T-helper 17 cell (primary cell): ENCODE measurements around the gene ZBTB9. TPM values are rescaled to one million over a fixed set of nuclear protein-coding genes. Genes with fewer than 3 reads are reported as not detected.
"Not testable (repeated sequence)": the region's sequence is repeated elsewhere in the genome, so short reads cannot be mapped to it uniquely, and the experiment has no call there.

ENCODE experiments used
- ATAC-seq: fragments of 150-1000 bp; cut with Tn5 transposase; 2 replicates; pipeline ENCODE4 v1.10.0; 2021; ENCODE audit warnings: mild to moderate bottlenecking, moderate library complexity
- DNase-seq, 3 donors: peaks; one replicate each; pipeline versions ENCODE4 v3.0.0 to v3.0.0-alpha.2; 2020 to 2021
- H3K9me3 ChIP-seq: one replicate; pipeline ENCODE4 v1.7.0; 2013; ENCODE audit warnings: low read length, mild to moderate bottlenecking; ENCODE audit not compliant: control insufficient read depth, poor library complexity, severe bottlenecking
- H3K27ac Mint-ChIP-seq: one replicate; pipeline ENCODE4 v1.8.0; 2022; ENCODE audit warnings: mild to moderate bottlenecking, moderate library complexity, mixed read lengths
- H3K27me3 Mint-ChIP-seq: one replicate; pipeline ENCODE4 v1.8.0; 2022; ENCODE audit warnings: mixed read lengths
- H3K36me3 Mint-ChIP-seq: one replicate; pipeline ENCODE4 v1.8.0; 2022; ENCODE audit warnings: low read depth, mixed read lengths
- H3K4me1 Mint-ChIP-seq: one replicate; pipeline ENCODE4 v1.8.0; 2022; ENCODE audit warnings: mild to moderate bottlenecking, mixed read lengths
- H3K4me3 Mint-ChIP-seq: one replicate; pipeline ENCODE4 v1.8.0; 2022; ENCODE audit warnings: mild to moderate bottlenecking, moderate library complexity, mixed read lengths
- total RNA-seq, 4 donors: library from RNA in 2 of 4; stranded (reverse) in 2 of 4; gene quantifications; one replicate each; pipeline ENCODE4 v1.2.3 and lab custom pipeline; 2022 to 2026

The ZBTB9 gene
- total RNA-seq, 2 donors from 2014 or later, result 3.9 to 4.4 TPM

- Mint-ChIP-seq H3K27ac (no peak overlapping the region), H3K27me3 (peaks cover 5% of the 10 kb centered on the region), H3K36me3 (no peaks in the 10 kb centered on the region), H3K4me1 (peaks cover 4% of the 10 kb centered on the region), H3K4me3 (no peak overlapping the region)
- no peak for DNase-seq
- H3K9me3 ChIP-seq, result no peaks in the 10 kb centered on the region
- ATAC-seq, result no peak
Measured at GRCh38 chr6:33481192-33481591, 26.8 kb downstream of the ZBTB9 start.

GRCh38 chr6:33482620-33483019, 28.2 kb downstream of the ZBTB9 start:
- peaks cover 10% of the 10 kb centered on the region for H3K27me3 Mint-ChIP-seq
- ATAC-seq, H3K4me1 Mint-ChIP-seq, DNase-seq, H3K4me3 Mint-ChIP-seq, H3K9me3 ChIP-seq, H3K36me3 Mint-ChIP-seq, H3K27ac Mint-ChIP-seq: not testable (repeated sequence)

GRCh38 chr6:33483678-33484077, 29.3 kb downstream of the ZBTB9 start:
- H3K4me1 Mint-ChIP-seq, result peaks cover 2% of the 10 kb centered on the region
- peaks cover 21% of the 10 kb centered on the region for H3K27me3 Mint-ChIP-seq
- peaks cover 3% of the 10 kb centered on the region for H3K36me3 Mint-ChIP-seq
- no peak overlapping the region for H3K4me3 Mint-ChIP-seq
- no peak overlapping the region for H3K27ac Mint-ChIP-seq
- no peak for ATAC-seq
- no peak for DNase-seq
- H3K9me3 ChIP-seq, result no peaks in the 10 kb centered on the region

GRCh38 chr6:33484673-33485262, 30.4 kb downstream of the ZBTB9 start:
- ATAC-seq, H3K9me3 ChIP-seq, H3K4me1 Mint-ChIP-seq, DNase-seq, H3K27ac Mint-ChIP-seq, H3K4me3 Mint-ChIP-seq, H3K36me3 Mint-ChIP-seq: not testable (repeated sequence)
- H3K27me3 Mint-ChIP-seq, result peaks cover 27% of the 10 kb centered on the region

GRCh38 chr6:33485680-33486079, 31.3 kb downstream of the ZBTB9 start:
- not testable (repeated sequence) for ATAC-seq, DNase-seq, H3K4me3 Mint-ChIP-seq, H3K36me3 Mint-ChIP-seq, H3K9me3 ChIP-seq, H3K4me1 Mint-ChIP-seq, H3K27ac Mint-ChIP-seq
- peaks cover 27% of the 10 kb centered on the region for H3K27me3 Mint-ChIP-seq

GRCh38 chr6:33488339-33488738, 34.0 kb downstream of the ZBTB9 start:
- peak overlapping the region; percentile 41 for H3K4me3 Mint-ChIP-seq
- no peak for DNase-seq
- H3K9me3 ChIP-seq, result no peaks in the 10 kb centered on the region
- peaks cover 22% of the 10 kb centered on the region for H3K27me3 Mint-ChIP-seq
- no peak for ATAC-seq
- H3K4me1 Mint-ChIP-seq, result no peaks in the 10 kb centered on the region
- H3K36me3 Mint-ChIP-seq, result peaks cover 3% of the 10 kb centered on the region
- no peak overlapping the region for H3K27ac Mint-ChIP-seq

GRCh38 chr6:33490198-33490597, 35.8 kb downstream of the ZBTB9 start:
- H3K4me1 Mint-ChIP-seq, result no peaks in the 10 kb centered on the region
- ATAC-seq (no peak), DNase-seq (no peak)
- H3K4me3 Mint-ChIP-seq, result no peak overlapping the region
- peaks cover 3% of the 10 kb centered on the region for H3K36me3 Mint-ChIP-seq
- H3K27me3 Mint-ChIP-seq, result peaks cover 22% of the 10 kb centered on the region
- H3K27ac Mint-ChIP-seq, result no peak overlapping the region
- H3K9me3 ChIP-seq, result no peaks in the 10 kb centered on the region

- Mint-ChIP-seq H3K27me3 (peaks cover 22% of the 10 kb centered on the region), H3K4me1 (no peaks in the 10 kb centered on the region), H3K4me3 (no peak overlapping the region), H3K36me3 (peaks cover 3% of the 10 kb centered on the region), H3K27ac (no peak overlapping the region)
- no peak for ATAC-seq
- H3K9me3 ChIP-seq, result no peaks in the 10 kb centered on the region
- no peak for DNase-seq
Measured at GRCh38 chr6:33490621-33491020, 36.2 kb downstream of the ZBTB9 start.

- Mint-ChIP-seq H3K27ac (no peak overlapping the region), H3K36me3 (no peaks in the 10 kb centered on the region), H3K4me3 (no peak overlapping the region), H3K4me1 (no peaks in the 10 kb centered on the region), H3K27me3 (peaks cover 17% of the 10 kb centered on the region)
- ATAC-seq (no peak), DNase-seq (no peak)
- no peaks in the 10 kb centered on the region for H3K9me3 ChIP-seq
Measured at GRCh38 chr6:33492093-33492492, 37.7 kb downstream of the ZBTB9 start.

- no peaks in the 10 kb centered on the region for H3K4me1 Mint-ChIP-seq
- no peak overlapping the region for H3K4me3 Mint-ChIP-seq
- no peaks in the 10 kb centered on the region for H3K9me3 ChIP-seq
- no peaks in the 10 kb centered on the region for H3K36me3 Mint-ChIP-seq
- no peak for DNase-seq
- ATAC-seq, result no peak
- no peak overlapping the region for H3K27ac Mint-ChIP-seq
- no peaks in the 10 kb centered on the region for H3K27me3 Mint-ChIP-seq
Measured at GRCh38 chr6:33497157-33497556, 42.8 kb downstream of the ZBTB9 start.

- Mint-ChIP-seq H3K27ac (no peak overlapping the region), H3K4me1 (no peaks in the 10 kb centered on the region), H3K36me3 (no peaks in the 10 kb centered on the region), H3K27me3 (peaks cover 7% of the 10 kb centered on the region), H3K4me3 (no peak overlapping the region)
- H3K9me3 ChIP-seq, result no peaks in the 10 kb centered on the region
- no peak for ATAC-seq
- no peak for DNase-seq
Measured at GRCh38 chr6:33502486-33502885, 48.1 kb downstream of the ZBTB9 start.

- Mint-ChIP-seq H3K4me1 (peaks cover 7% of the 10 kb centered on the region), H3K27ac (no peak overlapping the region), H3K4me3 (no peak overlapping the region), H3K36me3 (no peaks in the 10 kb centered on the region), H3K27me3 (peaks cover 15% of the 10 kb centered on the region)
- ATAC-seq (no peak), DNase-seq (no peak)
- H3K9me3 ChIP-seq, result no peaks in the 10 kb centered on the region
Measured at GRCh38 chr6:33504486-33504885, 50.1 kb downstream of the ZBTB9 start.

- ATAC-seq, result no peak
Measured at GRCh38 chr6:33505548-33506370, 51.4 kb downstream of the ZBTB9 start.

More at GRCh38 chr6:33505548-33506370, 51.4 kb downstream of the ZBTB9 start:
- no peaks in the 10 kb centered on the region for H3K9me3 ChIP-seq
- Mint-ChIP-seq H3K4me1 (peaks cover 7% of the 10 kb centered on the region), H3K27ac (no peak overlapping the region), H3K27me3 (peaks cover 17% of the 10 kb centered on the region), H3K36me3 (no peaks in the 10 kb centered on the region), H3K4me3 (no peak overlapping the region)
- DNase-seq, result no peak
